HepG2 (cell line): ENCODE results near the gene ODAD4. TPM values are rescaled to one million over a fixed set of nuclear protein-coding genes. Genes with fewer than 3 reads are reported as not detected.

Experiments
- CREB1 ChIP-seq, 2 experiments: fragments of 450-650 bp in 1 of 2; IDR thresholded peaks; 2 replicates each; pipeline ENCODE4 v1.6.1; 2016 to 2017; ENCODE audit warnings: control low read depth in 1 of 2, mild to moderate bottlenecking in 1 of 2, missing compliant biosample characterization in 1 of 2, missing genetic modification characterization in 1 of 2
- CREM ChIP-seq, 2 experiments: sonication (generic) in 1 of 2; formaldehyde crosslinking in 1 of 2; IDR thresholded peaks; 2 replicates each; pipeline versions ENCODE4 v1.4.0 to v1.6.1; 2016 to 2020; ENCODE audit warnings: antibody characterized with exemption in 1 of 2, mild to moderate bottlenecking in 1 of 2, missing genetic modification reagents in 1 of 2
- GABPA ChIP-seq, 2 experiments: IDR thresholded peaks; 2 replicates each; pipeline ENCODE4 v1.6.1; 2011 to 2016; ENCODE audit warnings: low read depth in 2 of 2, low read length in 1 of 2, missing biosample characterization in 1 of 2, missing genetic modification characterization in 1 of 2
- GATAD1 ChIP-seq: IDR thresholded peaks from 2 replicates; pipeline ENCODE4 v1.6.1; 2016; ENCODE audit warnings: missing genetic modification reagents, missing compliant biosample characterization
- IRF9 ChIP-seq: sonication (generic); formaldehyde crosslinking; IDR thresholded peaks from 2 replicates; pipeline ENCODE4 v1.8.0; 2022; ENCODE audit warnings: missing genetic modification reagents, mild to moderate bottlenecking, borderline replicate concordance
- JUNB ChIP-seq: sonication (generic); formaldehyde crosslinking; IDR thresholded peaks from 2 replicates; pipeline ENCODE4 v1.8.0; 2022; ENCODE audit warnings: missing genetic modification reagents, mild to moderate bottlenecking, borderline replicate concordance
- KDM3A ChIP-seq: IDR thresholded peaks from 2 replicates; pipeline ENCODE4 v1.6.1; 2018; ENCODE audit warnings: low read depth, missing compliant biosample characterization
- MED1 ChIP-seq: sonication (generic); formaldehyde crosslinking; IDR thresholded peaks from 2 replicates; pipeline ENCODE4 v1.4.0; 2020; ENCODE audit warnings: missing genetic modification reagents
- MYC ChIP-seq: sonication (generic); formaldehyde crosslinking; IDR thresholded peaks from 2 replicates; pipeline ENCODE4 v1.9.0; 2021; ENCODE audit warnings: missing genetic modification reagents, borderline replicate concordance
- NFIC ChIP-seq: IDR thresholded peaks from 2 replicates; pipeline ENCODE4 v1.6.1; 2012; ENCODE audit warnings: mild to moderate bottlenecking, low read length, inconsistent platforms
- NR3C1 ChIP-seq: sonication (generic); formaldehyde crosslinking; IDR thresholded peaks from 2 replicates; pipeline ENCODE4 v1.4.0; 2020; ENCODE audit warnings: missing genetic modification reagents
- PHF20 ChIP-seq: sonication (generic); formaldehyde crosslinking; IDR thresholded peaks from 2 replicates; pipeline ENCODE4 v1.5.0; 2020; ENCODE audit warnings: mild to moderate bottlenecking, missing genetic modification reagents
- SKI ChIP-seq: fragments of 450-650 bp; IDR thresholded peaks from one replicate; pipeline ENCODE4 v1.6.1; 2018; ENCODE audit warnings: mild to moderate bottlenecking; ENCODE audit not compliant: partially characterized antibody
- SP2 ChIP-seq: sonication (generic); formaldehyde crosslinking; IDR thresholded peaks from 2 replicates; pipeline ENCODE4 v1.5.1; 2020; ENCODE audit warnings: mild to moderate bottlenecking, missing genetic modification reagents
- TOPORS ChIP-seq: sonication (generic); formaldehyde crosslinking; IDR thresholded peaks from 2 replicates; pipeline ENCODE4 v1.8.0; 2023; ENCODE audit warnings: mild to moderate bottlenecking, missing genetic modification reagents
- ZNF34 ChIP-seq: sonication (generic); formaldehyde crosslinking; IDR thresholded peaks from 2 replicates; pipeline ENCODE4 v1.4.0; 2020; ENCODE audit warnings: mild to moderate bottlenecking, missing genetic modification reagents, borderline replicate concordance
- ZNF678 ChIP-seq: sonication (generic); formaldehyde crosslinking; IDR thresholded peaks from 2 replicates; pipeline ENCODE4 v1.4.0; 2020; ENCODE audit warnings: mild to moderate bottlenecking, missing genetic modification reagents
- ZNF747 ChIP-seq: sonication (generic); formaldehyde crosslinking; IDR thresholded peaks from 2 replicates; pipeline ENCODE4 v1.8.1; 2023; ENCODE audit warnings: missing genetic modification reagents, mild to moderate bottlenecking, borderline replicate concordance
- polyA plus RNA-seq, 8 experiments: library from polyadenylated mRNA; depleted of rRNA in 3 of 8; stranded (reverse) in 7 of 8; unstranded in 1 of 8; fragments of >200 nt; fragmentation: Illumina TruSeq in 4 of 8; extraction: Trizol in 4 of 8; gene quantifications; 2 replicates each; pipeline versions ENCODE4 v1.2.1 to v1.2.3, GENCODE V29; 2011 to 2016; ENCODE audit warnings: low read depth in 4 of 8, missing spikeins in 1 of 8, mixed read lengths in 1 of 8; ENCODE audit not compliant: insufficient read depth in 1 of 8
- total RNA-seq, 5 experiments: library from RNA; depleted of rRNA; stranded (reverse); fragments of >200 nt; fragmentation: Illumina TruSeq; extraction: Trizol; gene quantifications; 2 replicates each; pipeline ENCODE4 v1.2.3, GENCODE V29; 2016; ENCODE audit warnings: low read depth in 1 of 5
- TF ChIP-seq, protein P1 (sequence below): sonication (generic); formaldehyde crosslinking; IDR thresholded peaks from 2 replicates; pipeline ENCODE4 v1.5.0; 2020; ENCODE audit warnings: missing genetic modification reagents
- TF ChIP-seq, protein P2 (sequence below), 2 experiments: sonication (generic) in 1 of 2; formaldehyde crosslinking in 1 of 2; IDR thresholded peaks; 2 replicates each; pipeline versions ENCODE4 v1.4.0 to v1.6.1; 2018 to 2020; ENCODE audit warnings: missing genetic modification reagents in 2 of 2, borderline replicate concordance in 1 of 2, low read depth in 1 of 2, mild to moderate bottlenecking in 1 of 2, missing biosample characterization in 1 of 2
- TF ChIP-seq, protein P3 (sequence below): sonication (generic); formaldehyde crosslinking; IDR thresholded peaks from 2 replicates; pipeline ENCODE4 v1.4.0; 2020; ENCODE audit warnings: missing genetic modification reagents

The ODAD4 gene
- total and polyA plus RNA-seq, 2 of the 13 experiments (the other 11 are each of a cell fraction or from before 2014, with no cell fraction given) = 0.48 to 0.53 TPM

DNA sequence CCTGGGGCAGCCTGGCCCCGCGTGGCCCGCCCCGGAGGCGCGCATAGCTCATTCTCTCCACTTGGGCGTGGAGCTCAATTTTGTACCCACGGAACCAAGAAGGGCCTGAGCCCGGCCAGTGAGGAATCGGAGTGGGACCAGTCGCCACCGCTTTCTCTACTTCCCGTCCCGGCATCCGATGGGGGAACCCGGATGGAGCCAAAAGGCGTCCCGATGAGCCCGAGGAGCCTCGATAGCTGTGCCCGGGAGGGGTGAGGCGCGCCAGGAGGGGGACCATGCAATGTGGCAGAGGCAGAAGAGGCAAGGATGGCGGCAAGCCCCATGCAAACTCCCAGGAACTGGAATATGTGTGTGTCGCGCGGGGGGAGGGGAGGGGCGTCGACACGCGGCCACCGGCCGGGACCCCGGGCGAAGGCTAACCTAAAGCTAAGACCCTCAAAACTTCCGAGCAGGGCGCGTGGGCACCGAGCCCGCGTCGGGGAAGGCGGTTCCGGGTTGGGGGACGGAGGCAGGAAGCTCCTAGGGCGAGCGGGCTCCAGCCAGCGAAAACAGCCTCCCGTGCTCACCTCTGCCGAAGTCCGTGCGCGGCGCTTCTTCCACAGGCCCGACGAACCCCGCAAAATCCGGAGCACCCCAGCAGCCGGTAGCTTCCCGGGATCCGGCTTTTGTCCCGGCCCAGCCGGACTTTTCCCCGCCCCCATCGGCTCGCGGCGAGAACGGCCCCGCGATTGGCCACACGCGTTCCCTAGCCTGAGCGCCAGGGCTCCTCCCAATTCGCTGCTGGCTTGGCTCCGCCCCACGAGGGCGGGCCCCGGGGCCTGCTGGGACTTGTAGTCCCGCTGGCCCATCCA, 11.9 kb upstream of the ODAD4 start, which contains the start of gene ACLY (continued):
- TF ChIP-seq, protein P1, sequence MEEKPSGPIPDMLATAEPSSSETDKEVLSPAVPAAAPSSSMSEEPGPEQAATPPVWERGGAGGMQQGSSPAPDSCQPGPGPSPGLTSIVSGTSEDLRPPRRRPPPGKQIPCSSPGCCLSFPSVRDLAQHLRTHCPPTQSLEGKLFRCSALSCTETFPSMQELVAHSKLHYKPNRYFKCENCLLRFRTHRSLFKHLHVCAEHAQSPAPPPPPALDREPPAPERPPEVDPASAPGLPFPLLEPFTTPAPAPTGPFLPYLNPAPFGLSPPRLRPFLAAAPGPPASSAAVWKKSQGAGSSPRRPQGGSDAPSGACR = 0 out of 2 replicates have a peak, but pooled peaks have one; percentile 80
- TF ChIP-seq KDM3A (CRISPR knock-in tag) (0 out of 2 replicates have a peak, but pooled peaks have one; percentile 17), JUNB (CRISPR knock-in tag) (peak; percentile 20; the same call in 1 of the 2 replicates), ZNF747 (CRISPR knock-in tag) (peak; percentile 49), ZNF34 (CRISPR knock-in tag) (peak; percentile 35; the same call in 1 of the 2 replicates), NFIC (0 out of 2 replicates have a peak, but pooled peaks have one; percentile 27), PHF20 (CRISPR knock-in tag) (no peak; the same call in 1 of the 2 replicates), MED1 (CRISPR knock-in tag) (peak; percentile 36; the same call in 1 of the 2 replicates), GATAD1 (CRISPR knock-in tag) (peak; percentile 42; the same call in 1 of the 2 replicates), ZNF678 (no peak), TOPORS (CRISPR knock-in tag) (0 out of 2 replicates have a peak, but pooled peaks have one; percentile 47), IRF9 (0 out of 2 replicates have a peak, but pooled peaks have one; percentile 3), MYC (CRISPR knock-in tag) (peak; percentile 43; the same call in 1 of the 2 replicates), GABPA (IDR thresholded peaks at IDR 0.05; ENCODE audit: low read depth, low read length) (peak; percentile 37; the same call in 1 of the 2 replicates), GABPA (CRISPR knock-in tag; IDR thresholded peaks at IDR 0.05; ENCODE audit: low read depth) (peak; percentile 67), SKI (peak; percentile 6), CREM (IDR thresholded peaks at IDR 0.05) (peak; percentile 68), CREM (CRISPR knock-in tag; IDR thresholded peaks at IDR 0.05) (no peak), NR3C1 (CRISPR knock-in tag) (no peak), CREB1 (IDR thresholded peaks at IDR 0.05) (peak; percentile 70), CREB1 (CRISPR knock-in tag; IDR thresholded peaks at IDR 0.05) (peak; percentile 88), SP2 (CRISPR knock-in tag) (peak; percentile 88)
- TF ChIP-seq, protein P2, sequence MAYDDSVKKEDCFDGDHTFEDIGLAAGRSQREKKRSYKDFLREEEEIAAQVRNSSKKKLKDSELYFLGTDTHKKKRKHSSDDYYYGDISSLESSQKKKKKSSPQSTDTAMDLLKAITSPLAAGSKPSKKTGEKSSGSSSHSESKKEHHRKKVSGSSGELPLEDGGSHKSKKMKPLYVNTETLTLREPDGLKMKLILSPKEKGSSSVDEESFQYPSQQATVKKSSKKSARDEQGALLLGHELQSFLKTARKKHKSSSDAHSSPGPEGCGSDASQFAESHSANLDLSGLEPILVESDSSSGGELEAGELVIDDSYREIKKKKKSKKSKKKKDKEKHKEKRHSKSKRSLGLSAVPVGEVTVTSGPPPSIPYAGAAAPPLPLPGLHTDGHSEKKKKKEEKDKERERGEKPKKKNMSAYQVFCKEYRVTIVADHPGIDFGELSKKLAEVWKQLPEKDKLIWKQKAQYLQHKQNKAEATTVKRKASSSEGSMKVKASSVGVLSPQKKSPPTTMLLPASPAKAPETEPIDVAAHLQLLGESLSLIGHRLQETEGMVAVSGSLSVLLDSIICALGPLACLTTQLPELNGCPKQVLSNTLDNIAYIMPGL (CRISPR knock-in tag; IDR thresholded peaks at IDR 0.05; ENCODE audit: borderline replicate concordance in 1 of 2, low read depth in 1 of 2) = peak in 1 of 2 experiments; percentile 23; a peak in 2 of 4 replicates
- TF ChIP-seq, protein P3, sequence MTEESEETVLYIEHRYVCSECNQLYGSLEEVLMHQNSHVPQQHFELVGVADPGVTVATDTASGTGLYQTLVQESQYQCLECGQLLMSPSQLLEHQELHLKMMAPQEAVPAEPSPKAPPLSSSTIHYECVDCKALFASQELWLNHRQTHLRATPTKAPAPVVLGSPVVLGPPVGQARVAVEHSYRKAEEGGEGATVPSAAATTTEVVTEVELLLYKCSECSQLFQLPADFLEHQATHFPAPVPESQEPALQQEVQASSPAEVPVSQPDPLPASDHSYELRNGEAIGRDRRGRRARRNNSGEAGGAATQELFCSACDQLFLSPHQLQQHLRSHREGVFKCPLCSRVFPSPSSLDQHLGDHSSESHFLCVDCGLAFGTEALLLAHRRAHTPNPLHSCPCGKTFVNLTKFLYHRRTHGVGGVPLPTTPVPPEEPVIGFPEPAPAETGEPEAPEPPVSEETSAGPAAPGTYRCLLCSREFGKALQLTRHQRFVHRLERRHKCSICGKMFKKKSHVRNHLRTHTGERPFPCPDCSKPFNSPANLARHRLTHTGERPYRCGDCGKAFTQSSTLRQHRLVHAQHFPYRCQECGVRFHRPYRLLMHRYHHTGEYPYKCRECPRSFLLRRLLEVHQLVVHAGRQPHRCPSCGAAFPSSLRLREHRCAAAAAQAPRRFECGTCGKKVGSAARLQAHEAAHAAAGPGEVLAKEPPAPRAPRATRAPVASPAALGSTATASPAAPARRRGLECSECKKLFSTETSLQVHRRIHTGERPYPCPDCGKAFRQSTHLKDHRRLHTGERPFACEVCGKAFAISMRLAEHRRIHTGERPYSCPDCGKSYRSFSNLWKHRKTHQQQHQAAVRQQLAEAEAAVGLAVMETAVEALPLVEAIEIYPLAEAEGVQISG (CRISPR knock-in tag) = peak; percentile 80
